DOHH2 (cell line): ENCODE measurements around the gene HLF.

ENCODE experiments used
- CTCF ChIP-seq: fragments of 200-600 bp; sonication (generic); IDR thresholded peaks from one replicate; pipeline ENCODE4 v1.5.1; 2014; ENCODE audit warnings: antibody characterized with exemption, mild to moderate bottlenecking, low read depth, low read length; ENCODE audit not compliant: poor library complexity, severe bottlenecking
- EZH2phosphoT487 ChIP-seq: fragments of 200-600 bp; sonication (generic); IDR thresholded peaks from 2 replicates; pipeline ENCODE4 v1.6.1; 2017; ENCODE audit warnings: borderline replicate concordance, mild to moderate bottlenecking, antibody characterized with exemption, low read length, moderate library complexity, mixed read lengths

- TF ChIP-seq EZH2phosphoT487 (no peak), CTCF (no peak)
These were observed 57.8 kb downstream of the HLF start for GRCh38 chr17:55322453-55322985.
